Islet of Langerhans (tissue), 1 donor: ENCODE measurements around the gene FHOD3.

Experiments
- FAIRE-seq: peaks from one replicate; lab custom pipeline; 2011; peaks lifted over from hg19 to GRCh38; lab: Jason Lieb, UNC

The FHOD3 gene

GRCh38 chr18:36323421-36323820 lies 25.9 kb downstream of the FHOD3 start:
- no peak for FAIRE-seq

- FAIRE-seq: no peak
Observed at GRCh38 chr18:36325846-36326245, 28.3 kb downstream of the FHOD3 start.

GRCh38 chr18:36326771-36327170 lies 29.3 kb downstream of the FHOD3 start:
- FAIRE-seq: no peak

GRCh38 chr18:36327352-36328316 lies 30.1 kb downstream of the FHOD3 start:
- no peak for FAIRE-seq

DNA sequence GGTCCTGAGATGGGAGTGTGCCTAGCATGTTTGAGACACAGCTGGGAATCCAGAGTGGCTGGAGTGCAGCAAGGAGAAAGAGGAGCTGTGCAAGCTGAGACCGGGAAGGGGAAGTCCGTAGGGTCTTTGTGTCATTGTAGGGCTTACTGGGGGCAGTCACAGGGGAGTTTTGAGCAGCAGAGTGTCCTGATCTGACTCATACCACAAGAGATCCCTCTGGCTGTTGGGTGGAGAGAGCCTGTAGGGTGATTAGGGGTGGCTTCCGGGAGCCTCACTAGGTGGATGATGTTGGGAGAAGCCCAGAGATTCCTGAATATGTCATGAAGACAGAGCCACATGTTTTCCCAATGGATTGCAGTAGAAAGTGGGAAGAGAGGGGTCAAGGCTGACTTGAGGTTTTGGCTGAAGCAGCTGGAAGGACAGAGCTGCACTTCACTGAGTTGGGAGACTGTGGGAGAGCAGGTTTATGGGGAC lies 30.9 kb downstream of the FHOD3 start:
- FAIRE-seq: no peak

DNA sequence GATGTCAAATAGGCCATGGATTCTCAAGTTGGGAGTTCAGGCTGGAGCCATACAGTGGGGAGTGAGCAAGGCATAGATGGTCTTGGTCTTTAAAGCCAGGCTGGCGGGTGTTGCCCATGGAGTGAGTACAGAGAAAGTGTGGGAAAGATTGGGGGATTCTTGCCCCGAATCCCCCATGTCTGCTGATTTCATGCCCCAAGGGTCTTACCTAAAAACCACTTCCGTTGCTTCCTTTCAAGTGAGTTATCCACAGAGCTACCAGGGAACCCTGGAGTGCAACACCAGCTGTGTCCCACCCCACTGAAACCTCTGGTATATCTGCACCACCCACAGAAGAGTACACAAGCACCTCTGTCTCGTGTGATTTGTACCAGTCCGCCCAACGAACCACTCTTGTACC lies 31.4 kb downstream of the FHOD3 start:
- no peak for FAIRE-seq

GRCh38 chr18:36329684-36330434 lies 32.3 kb downstream of the FHOD3 start:
- no peak for FAIRE-seq

DNA sequence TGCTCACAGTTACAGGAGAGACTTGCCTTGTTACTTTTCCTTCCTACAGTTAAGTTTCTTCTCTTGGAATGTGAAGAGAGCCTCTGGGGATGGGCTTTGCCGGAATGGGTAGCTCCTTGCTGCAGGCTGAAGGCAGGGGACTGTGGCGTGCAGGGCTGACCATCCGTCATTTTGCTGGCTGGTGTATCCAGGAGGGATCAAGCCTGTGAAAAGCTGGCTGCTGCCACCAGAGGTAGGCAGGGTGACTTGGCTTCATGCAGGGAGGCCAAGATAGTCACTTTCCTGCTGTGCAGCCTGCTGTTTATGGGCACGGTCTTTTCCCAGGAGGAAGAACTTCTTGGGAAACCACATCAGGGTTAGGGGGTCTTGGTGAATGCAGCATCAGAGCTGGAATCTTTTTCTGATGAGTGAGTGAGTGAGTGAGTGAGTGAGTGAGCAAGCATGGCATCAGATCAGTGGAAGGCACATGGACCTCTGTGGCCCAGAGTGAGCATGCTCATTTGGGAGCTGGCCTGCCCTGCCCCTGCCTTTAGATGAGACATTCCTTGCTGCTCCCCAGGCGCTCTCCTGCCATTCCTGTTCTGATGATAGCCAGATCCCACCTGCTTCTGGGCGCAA lies 33.0 kb downstream of the FHOD3 start:
- no peak for FAIRE-seq

GRCh38 chr18:36331521-36331971 lies 34.0 kb downstream of the FHOD3 start:
- FAIRE-seq: no peak

GRCh38 chr18:36333414-36333813 lies 35.9 kb downstream of the FHOD3 start:
- no peak for FAIRE-seq

DNA sequence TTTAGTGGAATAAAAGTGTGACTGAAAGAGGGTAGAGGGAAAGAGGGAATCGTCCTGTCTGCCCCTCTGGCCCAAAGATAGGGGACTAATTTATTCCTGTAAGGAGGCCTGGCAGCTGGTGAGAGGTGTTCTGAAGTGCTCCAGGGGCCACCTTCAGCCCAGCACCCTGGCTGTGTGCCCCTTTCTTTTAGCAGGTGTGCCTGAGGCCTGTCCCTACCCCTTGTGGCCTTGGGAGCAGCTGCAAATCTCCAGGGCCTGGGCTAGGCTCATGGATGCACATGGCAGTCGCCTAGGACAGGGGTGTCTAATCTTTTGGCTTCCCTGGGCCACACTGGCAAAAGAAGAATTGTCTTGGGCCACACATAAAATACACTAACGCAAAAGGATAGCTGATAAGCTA lies 37.3 kb downstream of the FHOD3 start:
- no peak for FAIRE-seq

DNA sequence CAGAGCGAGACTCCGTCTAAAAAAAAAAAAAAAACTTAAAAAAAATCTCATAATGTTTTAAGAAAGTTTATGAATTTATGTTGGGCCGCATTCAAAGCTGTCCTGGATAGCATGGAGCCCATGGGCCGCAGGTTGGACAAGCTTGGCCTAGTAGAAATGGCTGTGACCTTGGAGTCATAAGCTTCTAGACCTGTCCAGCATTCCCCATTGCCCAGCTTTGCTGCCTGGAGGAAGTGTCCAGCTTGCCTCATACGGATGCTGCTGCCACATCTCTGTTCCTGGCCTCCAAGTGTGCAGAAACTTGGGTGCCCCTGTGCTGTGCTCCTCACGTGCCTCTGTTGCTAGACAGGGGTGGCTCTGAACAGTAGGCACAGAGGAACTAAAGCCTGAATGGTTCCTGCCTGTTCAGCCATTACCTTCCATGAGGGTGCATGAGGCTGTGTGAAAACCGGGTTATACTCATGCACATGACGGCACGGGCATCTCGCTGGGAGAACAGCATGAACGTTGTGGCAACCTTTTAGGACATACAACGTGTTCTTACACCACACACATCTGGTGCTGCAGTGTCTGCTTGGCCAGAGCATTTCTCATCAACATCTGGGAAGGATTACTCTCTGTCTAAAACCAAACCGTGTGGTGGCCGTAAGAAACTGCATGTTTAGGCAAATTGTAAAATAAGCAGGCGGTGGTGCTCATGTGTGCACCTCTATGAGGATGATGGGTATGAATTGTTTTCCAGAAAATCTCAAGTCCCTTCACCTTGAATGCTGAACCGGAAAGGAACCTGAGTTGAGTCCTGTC lies 38.2 kb downstream of the FHOD3 start:
- FAIRE-seq: no peak

GRCh38 chr18:36337679-36338402 lies 40.3 kb downstream of the FHOD3 start:
- FAIRE-seq: peak; percentile 36

DNA sequence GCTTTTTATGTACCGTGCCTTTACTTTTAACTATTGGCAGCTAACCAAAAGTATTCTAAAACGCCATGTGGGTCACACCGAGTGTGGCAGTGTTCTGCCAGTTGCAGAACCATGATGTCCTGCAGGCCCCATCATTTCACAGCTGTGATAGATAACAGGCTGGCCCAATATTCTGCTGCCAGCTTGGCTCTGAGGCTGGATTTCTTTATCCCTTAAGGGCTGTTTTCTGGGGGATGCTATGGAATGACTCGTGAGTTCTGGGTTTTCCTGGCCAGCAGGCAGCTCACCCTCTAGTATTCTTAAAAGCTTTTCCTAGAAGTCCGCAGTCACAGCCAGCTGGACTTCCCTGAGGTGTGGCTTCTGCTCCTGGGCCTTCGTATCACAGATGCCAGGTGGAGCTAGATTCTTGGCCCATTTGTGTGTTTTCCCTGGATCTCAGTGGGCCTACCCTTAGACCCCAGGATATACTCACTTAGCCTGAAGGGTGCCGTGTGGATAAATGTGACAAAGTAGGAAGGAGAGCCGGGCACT lies 41.0 kb downstream of the FHOD3 start:
- no peak for FAIRE-seq

- FAIRE-seq: no peak
Observed at GRCh38 chr18:36340246-36340645, 42.7 kb downstream of the FHOD3 start.

GRCh38 chr18:36341944-36342343 lies 44.4 kb downstream of the FHOD3 start:
- FAIRE-seq: peak; percentile 30

GRCh38 chr18:36348331-36348730 lies 50.8 kb downstream of the FHOD3 start:
- FAIRE-seq: no peak

DNA sequence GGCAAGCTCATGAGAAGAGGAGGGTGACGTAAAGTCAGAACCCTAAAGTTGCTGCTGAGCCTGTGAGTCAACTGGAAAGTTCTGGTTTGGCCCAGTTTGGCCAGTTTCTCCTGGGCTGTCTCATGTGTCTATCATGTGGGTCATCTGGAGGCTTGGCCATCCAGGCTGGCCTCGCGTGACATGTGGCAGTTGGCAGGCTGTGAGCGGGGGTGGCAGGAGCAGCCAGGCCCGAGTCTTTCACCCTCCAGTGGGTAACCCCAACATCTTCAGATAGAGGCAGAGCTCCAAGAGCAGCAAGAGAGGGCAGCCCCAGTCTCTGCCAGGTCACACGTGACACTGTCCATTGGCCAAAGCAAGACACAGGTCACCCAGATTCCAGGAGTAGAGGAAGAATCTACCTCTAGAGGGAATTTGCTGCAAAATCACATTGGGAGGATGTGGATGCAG lies 51.5 kb downstream of the FHOD3 start:
- FAIRE-seq: no peak

- FAIRE-seq: peak; percentile 53
Observed at GRCh38 chr18:36349552-36349951, 52.0 kb downstream of the FHOD3 start.

DNA sequence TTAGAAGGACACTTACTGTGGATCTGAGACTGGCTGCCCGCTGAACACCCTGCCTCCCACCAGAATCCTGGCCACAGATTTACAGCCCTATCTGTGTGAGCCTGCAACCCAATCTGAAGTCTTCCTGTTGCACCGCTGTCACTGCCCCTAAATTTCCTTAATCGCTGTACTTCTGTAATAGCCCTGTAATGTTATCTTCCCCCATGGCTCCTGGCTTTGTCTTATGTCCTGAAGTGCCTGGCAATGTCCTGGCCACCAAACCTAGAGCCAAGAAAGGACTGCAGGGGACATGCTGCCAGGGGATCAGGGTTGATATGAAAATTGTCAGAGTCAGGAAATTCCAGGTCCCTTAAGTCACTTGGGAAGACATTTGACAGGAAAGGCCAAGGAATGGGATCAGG lies 52.7 kb downstream of the FHOD3 start:
- no peak for FAIRE-seq
